ENCODE results near the gene NBEA. TPM values are rescaled to one million over a fixed set of nuclear protein-coding genes. Genes with fewer than 3 reads are reported as not detected.
"Not testable (repeated sequence)": the region's sequence is repeated elsewhere in the genome, so short reads cannot be mapped to it uniquely, and the experiment has no call there.

The NBEA gene
- total RNA-seq, 1 experiment from 2014 or later = 0.75 TPM

DNA sequence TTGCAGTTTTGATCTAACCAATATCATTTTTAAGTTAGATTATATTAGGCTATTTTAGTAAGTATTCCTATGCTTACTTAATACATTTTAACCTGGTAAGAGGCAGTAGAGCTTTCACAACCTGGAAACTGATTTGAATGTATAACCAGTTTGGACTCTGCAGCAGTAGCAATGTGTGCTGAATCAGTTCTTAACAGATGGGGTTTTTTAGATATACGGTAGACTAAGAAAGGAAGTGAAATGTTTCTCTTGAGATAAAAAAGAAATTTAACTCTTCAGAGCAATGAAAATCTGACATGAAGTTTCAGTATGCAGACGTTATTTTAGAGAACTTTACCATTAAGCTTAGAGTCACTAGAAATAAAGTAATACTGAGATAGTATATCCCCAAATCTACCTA, 2.7 kb downstream of the NBEA start:
- DNase-seq (ENCODE audit: low read depth) = no peak

DNA sequence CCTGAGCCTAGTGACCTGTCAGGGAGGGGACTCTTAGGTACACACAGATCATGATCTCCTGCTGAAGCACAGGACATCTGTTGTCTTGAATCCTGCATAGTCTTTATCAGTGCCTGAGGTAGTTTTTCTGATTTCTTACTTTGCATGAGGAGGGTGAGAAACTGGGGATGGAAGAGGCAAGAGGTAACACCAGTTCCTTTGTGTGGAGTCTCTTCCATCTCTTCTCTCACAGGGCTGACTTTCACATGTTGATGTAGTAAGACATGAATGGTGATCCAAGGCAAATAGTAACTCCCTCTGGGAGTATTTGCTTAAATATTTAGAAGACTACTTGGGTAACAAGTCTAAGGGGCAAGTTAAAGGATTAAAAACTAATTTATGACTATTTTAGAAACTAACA, 9.5 kb downstream of the NBEA start:
- DNase-seq (ENCODE audit: low read depth) = no peak

DNA sequence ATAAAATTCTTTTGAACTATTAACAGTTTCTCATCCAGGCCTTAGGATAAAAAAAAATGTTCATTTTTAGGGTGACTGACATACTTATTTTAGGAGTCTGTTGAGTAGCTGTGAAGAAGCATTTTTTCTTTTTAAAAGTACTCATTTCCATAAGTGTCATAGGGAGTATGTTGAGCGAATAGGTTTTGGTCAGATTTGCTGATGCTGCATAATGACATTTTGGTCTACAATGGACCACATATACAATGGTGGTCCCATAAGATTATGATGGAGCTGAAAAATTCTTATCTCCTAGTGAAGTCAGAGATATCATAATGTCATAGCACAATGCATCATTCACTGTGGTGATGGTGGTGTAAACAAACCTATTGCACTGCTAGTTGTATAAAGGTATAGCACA, 17.4 kb downstream of the NBEA start:
- DNase-seq (ENCODE audit: low read depth) = no peak

DNA sequence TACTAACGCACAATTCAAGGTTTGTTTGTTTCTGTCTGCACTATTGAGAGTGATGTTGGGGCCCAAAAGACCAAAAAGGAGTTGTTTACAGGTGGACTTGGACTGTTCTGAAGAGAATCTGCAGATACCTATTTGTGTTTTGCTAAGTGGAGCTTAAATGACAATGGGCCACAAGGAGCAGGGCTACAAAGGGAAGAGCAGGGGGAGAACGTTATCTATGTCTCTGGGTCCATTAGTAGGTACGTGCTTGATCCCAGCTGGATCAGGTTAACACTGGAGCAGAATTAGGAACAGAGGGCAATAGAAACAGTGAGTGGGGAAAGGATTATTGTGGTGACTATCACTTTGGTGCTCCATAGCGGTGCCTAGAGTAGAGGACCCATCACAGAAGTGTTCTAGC, 22.5 kb downstream of the NBEA start:
- DNase-seq (ENCODE audit: low read depth) = no peak

DNA sequence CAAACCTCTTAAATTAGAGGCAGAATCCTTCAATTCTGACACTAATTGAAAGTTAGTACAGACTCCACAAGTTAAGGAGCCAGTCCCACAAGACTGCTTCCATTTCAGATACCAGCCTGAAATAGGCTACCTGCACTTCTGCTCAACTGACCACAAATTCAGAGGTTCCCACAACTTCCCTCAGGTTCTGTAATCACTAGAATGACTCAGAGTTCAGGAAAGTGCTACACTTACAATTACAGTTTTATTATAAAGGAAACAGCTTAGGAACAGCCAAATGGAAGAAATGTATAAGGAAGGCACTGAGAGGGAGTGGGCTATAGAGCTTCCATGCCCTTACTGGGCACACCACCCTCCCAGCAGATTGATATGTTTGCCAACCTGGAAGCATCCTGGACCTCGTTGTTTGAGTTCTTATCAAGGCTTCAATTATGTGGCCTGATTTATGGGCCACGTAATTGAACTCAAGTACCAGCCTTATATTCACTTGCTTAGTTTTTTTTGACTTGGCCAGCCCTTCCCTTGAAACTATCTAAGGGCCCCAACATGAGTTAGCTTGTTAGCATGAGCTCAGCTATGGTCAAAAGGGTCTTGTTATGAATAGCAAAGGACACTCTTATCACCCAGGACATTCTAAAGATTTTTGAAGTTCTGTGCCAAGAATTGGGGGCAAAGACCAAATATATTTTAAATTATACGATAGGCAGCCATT, 25.9 kb downstream of the NBEA start:
- no peak for DNase-seq (ENCODE audit: low read depth)

DNA sequence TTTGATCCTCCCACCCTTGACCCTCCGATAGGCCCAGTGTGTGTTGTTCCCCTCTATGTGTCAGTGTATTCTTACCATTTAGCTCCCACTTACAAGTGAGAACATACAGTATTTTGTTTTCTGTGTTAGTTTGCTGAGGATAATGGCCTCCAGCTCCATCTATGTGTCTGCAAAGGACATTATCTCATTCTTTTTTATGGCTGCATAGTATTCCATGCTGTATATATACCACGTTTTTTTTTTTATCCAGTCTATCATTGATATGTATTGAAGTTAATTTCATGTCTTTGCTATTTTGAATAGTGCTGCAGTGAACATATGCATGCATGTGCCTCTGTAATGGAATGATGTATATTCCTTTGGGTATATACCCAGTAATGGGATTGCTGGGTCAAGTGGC, 27.5 kb downstream of the NBEA start:
- DNase-seq (ENCODE audit: low read depth) = not testable (repeated sequence)

DNA sequence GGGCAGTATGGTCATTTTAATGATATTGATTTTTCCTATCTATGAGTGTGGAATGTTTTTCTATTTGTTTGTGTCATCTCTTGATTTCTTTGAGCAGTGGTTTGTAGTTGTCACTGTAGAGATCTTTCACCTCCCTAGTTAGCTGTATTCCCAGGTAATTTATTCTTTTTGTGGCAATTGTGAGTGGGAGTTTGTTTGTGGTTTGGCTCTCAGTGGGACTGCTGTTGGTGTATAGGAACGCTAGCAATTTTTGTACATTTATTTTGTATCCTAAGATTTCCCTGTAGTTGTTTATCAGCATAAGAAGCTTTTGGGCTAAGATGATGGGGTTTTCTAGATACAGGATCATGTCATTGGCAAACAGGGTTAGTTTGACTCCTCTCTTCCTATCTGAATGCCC, 28.9 kb downstream of the NBEA start:
- no peak for DNase-seq (ENCODE audit: low read depth)

DNA sequence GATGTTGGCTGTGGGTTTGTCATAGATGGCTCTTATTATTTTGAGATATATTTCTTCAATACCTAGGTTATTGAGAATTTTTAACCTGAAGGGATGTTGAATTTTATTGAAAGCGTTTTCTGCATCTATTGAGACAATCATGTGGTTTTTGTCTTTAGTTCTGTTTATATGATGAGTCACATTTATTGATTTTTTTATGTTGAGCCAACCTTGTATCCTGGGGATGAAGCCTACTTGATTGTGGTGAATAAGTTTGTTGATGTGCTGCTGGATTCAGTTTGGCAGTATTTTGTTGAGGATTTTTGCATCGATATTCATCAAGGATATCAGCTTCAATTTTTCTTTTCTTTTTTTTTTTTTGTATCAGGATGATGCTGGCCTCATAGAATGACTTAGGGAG, 29.4 kb downstream of the NBEA start:
- no peak for DNase-seq (ENCODE audit: low read depth)

DNA sequence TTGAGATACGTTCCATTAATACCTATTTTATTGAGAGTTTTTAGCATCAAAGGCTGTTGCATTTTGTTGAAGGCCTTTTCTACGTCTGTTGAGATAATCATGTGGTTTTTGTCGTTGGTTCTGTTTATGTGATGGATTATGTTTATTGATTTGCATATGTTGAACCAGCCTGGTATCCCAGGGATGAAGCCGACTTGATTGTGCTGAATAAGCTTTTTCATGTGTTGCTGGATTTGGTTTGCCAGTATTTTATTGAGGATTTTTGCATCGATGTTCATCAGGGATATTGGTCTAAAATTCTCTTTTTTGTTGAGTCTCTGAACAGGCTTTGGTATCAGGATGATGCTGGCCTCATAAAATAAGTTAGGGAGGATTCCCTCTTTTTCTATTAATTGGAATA, 43.1 kb downstream of the NBEA start:
- not testable (repeated sequence) for DNase-seq (ENCODE audit: low read depth)

DNA sequence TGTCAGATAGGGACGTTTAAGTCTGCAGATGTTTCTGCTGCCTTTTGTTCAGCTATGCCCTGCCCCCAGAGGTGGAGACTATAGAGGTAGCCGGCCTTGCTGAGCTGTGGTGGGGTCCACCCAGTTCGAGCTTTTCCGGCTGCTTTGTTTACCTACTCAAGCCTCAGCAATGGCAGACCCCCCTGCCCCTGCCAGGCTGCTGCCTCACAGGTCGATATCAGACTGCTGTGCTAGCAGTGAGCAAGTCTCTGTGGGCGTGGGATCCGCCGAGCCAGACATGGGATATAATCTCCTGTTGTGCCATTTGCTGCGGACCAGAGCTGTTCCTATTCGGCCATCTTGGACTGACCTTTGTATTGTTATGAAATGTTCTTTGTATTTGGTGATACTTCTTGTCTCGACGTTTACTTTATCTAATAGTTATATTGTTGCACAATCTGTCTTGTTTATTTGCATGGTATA, 46.3 kb downstream of the NBEA start:
- DNase-seq (ENCODE audit: low read depth) = no peak

DNA sequence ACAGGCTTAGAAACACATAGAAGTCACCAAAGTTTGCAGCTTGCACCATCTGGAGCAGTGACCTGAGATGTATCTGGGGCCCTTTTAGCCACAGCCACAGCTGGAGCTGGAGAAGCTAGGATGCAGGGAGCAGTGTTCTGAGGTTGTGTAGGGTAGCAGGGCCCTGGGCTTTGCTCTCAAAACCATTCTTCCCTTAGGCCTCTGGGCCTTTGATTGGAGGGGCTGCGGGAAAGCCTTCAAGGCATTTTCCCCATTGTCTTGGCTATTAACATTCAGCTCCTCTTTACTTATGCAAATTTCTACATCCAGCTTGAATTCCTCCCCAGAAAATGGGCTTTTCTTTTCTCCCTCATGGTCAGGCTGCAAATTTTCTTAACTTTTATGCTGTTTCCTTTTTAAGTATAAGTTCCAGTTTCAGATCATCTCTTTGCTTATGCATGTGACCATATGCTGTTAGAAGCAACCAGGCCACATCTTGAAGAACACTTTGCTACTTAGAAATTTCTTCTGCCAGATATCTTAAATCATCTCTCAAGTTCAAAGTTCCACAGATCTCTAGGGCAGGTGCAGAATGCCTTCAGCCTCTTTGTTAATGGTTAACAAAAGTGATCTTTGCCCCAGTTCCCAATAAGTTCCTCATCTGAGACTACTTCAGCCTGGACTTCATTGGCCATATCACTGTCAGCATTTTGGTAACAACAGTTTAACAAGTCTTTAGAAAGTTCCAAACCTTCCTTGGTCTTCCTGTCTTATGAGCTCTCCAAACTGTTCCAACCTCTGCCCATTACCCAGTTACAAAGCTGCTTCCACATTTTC, 48.5 kb downstream of the NBEA start:
- DNase-seq (ENCODE audit: low read depth) = no peak

DNA sequence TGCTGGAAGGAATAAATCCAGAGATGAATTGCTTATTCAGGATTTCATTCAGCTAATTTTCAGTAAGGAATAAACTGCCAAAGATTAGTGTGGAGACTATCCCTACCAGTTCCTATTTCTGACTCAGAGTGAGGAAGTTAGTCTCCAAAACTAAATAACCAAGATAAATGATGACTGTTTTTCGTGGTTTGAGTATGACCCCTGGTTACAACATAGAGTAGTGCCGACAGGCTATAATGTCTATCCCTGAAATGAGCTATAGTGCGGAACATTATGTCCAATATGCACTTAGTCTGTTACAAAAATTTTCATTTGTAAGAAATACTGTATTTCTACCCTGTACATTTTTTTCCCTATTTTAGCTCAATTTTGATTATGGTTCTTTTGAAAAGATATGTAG, 51.4 kb downstream of the NBEA start:
- no peak for DNase-seq (ENCODE audit: low read depth)

DNA sequence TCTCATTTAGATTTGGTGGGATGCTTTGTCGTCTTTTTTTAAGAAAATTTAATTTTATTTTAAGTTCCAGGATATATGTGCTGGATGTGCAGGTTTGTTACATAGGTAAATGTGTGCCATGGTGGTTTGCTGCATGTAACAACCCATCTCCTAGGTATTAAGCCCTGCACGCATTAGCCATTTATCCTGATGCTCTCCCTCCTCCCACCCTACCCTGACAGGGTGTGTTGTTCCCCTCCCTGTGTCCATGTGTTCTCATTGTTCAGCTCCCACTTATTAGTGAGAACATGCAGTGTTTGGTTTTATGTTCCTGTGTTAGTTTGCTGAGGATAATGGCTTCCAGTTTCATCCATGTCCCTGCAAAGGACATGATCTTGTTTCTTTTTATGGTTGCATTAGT, 61.7 kb downstream of the NBEA start:
- not testable (repeated sequence) for DNase-seq (ENCODE audit: low read depth)

DNA sequence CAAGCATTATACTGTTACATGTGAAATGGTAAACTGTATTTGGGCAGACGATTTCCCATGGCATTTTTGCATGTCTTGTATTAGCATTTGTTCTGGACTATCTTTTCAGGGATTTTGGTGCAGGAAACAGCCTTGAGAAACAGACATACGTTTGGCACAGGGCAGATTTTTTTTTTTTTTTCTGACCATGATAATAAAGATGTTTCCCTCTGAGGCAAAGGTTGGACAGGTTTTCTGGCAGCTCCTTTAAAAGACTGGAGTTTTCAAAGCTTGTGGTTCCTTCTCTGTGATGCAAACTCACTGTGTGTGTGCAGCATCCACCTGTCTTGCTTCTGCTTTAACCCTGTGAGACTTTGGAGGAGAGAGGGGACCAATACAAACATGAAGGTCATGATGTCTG, 63.0 kb downstream of the NBEA start:
- no peak for DNase-seq (ENCODE audit: low read depth)

DNA sequence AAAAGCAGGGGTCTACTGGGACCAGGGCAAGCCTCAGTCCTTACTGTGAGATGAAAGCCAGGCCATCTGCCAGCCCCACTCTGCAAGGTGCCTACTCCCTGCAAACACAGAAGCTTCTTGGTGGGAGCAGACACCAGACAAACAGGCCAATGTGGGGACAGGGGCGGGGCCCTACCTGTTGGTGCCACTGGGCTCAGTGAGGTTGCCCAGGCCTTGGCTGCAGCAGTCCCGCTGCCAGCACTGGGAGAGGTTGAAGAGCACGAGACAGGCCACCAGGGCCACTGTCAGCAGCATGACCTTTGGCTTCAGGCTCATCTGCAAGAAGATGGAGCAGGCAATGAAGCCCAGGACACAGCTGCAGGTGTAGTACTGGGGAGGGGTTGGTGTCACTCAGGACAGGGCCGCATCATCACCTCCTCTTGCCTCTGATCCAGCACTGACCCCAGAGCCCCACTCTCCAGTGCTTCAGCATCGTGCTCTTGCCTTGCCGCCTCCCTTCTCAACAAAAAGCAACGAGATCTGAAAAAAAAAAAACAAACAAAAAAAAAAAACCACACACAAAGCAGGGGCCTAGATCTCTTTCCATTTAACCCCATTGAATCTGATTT, 72.6 kb downstream of the NBEA start:
- no peak for DNase-seq (ENCODE audit: low read depth)

DNA sequence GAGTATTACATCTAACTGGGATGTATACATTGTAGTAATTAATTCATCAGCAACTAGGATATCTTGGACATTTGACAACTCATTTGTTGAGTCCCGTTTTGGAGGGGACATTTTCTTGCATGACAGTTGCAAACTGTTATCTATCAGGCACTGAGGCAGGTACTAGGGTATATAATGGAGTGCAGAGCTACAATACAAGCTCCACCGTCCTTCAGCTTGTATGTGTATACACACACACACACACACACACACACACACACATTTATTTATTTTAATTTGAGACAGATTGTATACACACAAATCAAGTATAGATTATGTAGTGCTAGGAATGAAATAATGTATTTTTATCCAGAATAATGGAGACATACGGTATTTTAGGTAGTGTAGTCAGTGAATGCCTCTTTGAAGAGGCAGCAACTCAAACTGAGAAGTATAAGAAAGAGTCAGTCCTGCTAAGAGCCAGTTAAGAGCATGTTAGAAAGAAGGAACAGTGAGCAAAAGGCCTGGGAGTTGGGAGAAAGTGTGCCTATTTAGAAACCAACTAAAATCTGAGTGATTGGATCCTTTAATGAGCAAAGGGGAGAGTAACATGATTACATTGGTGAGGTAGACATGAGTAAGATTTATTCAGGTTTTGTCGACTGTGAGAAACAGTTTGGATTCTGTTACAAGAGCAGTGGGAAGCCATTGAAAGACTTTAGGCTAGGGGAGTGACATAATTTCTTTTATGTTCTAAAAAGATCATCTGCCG, 74.5 kb downstream of the NBEA start:
- DNase-seq (ENCODE audit: low read depth) = no peak

DNA sequence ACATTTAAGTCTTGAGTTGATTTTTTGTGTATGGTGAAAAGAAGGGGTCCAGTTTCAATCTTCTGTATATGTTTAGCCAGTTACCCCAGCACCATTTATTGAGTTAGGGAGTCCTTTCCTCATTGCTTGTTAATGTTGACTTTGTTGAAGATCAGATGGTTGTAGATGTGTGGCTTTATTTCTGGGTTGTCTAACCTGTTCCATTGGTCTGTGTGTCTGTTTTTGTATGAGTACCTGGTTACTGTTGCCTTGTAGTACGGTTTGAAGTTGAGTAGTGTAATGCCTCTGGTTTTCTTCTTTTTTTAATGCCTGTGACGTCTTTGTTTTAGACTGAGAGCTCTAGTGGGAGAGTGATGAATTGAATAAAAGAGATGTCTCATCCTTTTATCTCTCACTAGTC, 83.2 kb downstream of the NBEA start:
- DNase-seq (ENCODE audit: low read depth) = no peak

DNA sequence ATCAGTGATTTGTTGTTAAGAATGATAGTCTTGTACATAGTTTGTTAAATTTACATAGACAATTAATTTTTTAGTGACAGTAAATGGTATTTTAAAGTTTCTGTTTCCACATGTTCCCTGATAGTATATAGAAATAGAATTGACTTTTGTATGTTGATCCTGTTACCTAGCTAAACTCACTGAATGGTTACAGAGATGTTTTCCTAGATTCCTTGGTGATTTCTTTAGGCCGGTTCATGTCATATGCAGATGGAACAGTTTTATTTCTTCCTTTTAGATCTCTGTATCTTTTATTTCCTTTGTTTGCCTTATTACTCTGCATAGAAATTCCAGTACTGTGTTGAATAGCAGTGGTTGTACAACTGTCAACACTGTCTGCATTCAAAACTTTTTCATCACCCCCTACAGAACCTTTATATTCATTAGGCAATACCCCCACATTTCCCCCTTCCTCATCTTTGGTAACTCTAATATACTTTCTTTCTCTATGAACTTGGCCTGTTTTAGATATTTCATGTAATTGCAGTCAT, 86.3 kb downstream of the NBEA start:
- no peak for DNase-seq (ENCODE audit: low read depth)

DNA sequence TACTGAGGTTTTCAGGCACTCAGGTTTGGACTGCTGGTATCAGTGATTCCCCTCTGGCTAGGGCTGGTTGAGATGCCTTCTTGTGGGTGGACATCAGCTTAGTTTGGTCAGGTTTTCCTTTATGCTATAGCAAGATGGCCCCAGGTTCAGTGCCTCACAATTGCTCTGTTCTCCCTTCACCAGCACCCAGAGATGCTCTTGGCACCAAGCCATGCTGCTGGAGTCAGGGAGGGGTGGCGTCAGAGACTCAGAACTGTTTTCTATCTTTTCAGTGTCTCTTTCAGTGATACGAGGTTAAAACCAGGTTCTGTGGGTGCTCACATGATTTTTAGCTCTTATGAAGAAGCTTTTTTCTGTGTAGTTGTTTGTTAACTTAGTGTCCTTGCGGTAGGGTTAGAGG, 96.9 kb downstream of the NBEA start:
- no peak for DNase-seq (ENCODE audit: low read depth)

DNA sequence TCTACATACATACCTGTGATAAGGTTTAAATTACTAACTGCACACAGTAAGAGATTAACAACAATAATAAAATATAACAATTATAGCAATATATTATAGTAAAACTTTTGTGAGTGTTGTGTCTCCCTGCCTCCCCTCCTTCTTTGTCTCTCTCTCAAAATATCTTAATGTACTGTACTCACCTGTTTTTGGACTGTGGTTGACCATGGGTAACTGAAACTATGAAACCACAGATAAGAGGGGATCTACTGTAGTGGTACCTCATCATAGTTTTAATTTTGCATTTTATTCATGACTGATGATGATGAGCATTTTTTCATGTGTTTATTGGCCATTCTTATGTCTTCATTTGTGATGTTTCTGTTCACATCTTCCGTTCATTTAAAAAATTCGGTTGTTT, 104.5 kb downstream of the NBEA start:
- no peak for DNase-seq (ENCODE audit: low read depth)

DNA sequence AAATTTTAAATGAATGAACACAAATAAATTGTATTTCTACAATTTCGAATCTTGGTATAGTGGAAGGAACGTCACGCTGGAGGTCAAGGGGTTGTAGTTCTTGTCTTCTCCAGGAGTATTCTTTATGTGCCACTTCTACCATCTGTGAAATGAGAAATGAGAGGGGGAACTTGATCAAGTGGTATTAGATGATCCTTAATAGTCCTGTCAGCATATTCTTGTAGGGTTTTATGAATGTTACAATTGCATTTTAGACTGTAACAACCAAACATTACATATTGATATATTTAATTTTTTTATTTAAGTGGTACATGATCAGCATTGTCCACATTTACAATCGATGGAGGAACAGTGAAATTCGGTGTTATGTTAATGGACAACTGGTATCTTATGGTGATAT, 113.6 kb downstream of the NBEA start:
- DNase-seq (ENCODE audit: low read depth) = no peak

DNA sequence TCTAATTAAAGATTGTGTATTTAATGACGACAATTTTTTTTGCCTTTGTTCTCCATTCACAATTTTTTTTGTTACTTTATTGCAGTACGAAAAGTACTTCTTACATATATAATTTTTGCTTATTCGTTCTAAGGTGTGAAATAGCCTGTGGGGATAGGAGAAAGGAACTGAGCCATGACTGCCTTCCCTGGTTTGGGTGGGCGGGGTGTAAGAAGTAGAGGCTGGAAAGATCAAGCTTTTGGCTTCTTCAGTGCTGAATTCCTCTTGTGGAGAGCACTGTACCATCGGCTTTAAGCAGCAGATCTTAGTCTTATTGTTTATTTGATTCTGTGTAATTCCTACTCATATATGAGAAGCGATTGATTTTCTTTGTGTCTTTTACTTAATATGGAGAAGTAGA, 115.8 kb downstream of the NBEA start:
- DNase-seq (ENCODE audit: low read depth) = no peak
